CD14-positive monocyte (primary cell): ENCODE measurements around the gene KIAA1328. TPM values are rescaled to one million over a fixed set of nuclear protein-coding genes. Genes with fewer than 3 reads are reported as not detected.

Experiments used
- DNase-seq, 3 donors: peaks; one replicate each; pipeline ENCODE4 v3.0.0-alpha.2; 2011 to 2022
- H2AFZ ChIP-seq: 2 replicates; pipeline ENCODE4 v1.6.0; 2012; ENCODE audit warnings: mild to moderate bottlenecking, low read depth, low read length, inconsistent platforms; ENCODE audit not compliant: insufficient read depth, poor library complexity, severe bottlenecking
- H3K27ac ChIP-seq, 2 donors: 1 replicate in 1 of 2; 2 replicates in 1 of 2; pipeline ENCODE4 v1.5.1; 2012 to 2013; ENCODE audit warnings: low read length in 2 of 2, control low read depth in 1 of 2, inconsistent platforms in 1 of 2, low read depth in 1 of 2, mild to moderate bottlenecking in 1 of 2
- H3K27me3 ChIP-seq, 2 donors: one replicate each; pipeline versions ENCODE4 v1.6.0 to v1.6.1; 2011 to 2013; ENCODE audit warnings: low read length in 2 of 2; ENCODE audit not compliant: control insufficient read depth in 2 of 2, insufficient read depth in 2 of 2
- H3K36me3 ChIP-seq, 2 donors: replicated peaks in 1 of 2; 1 replicate in 1 of 2; 2 replicates in 1 of 2; pipeline versions ENCODE4 v1.5.1 to v1.6.1; 2012 to 2013; ENCODE audit warnings: low read length in 2 of 2, control low read depth in 1 of 2, inconsistent platforms in 1 of 2, mild to moderate bottlenecking in 1 of 2; ENCODE audit not compliant: insufficient read depth in 2 of 2, control insufficient read depth in 1 of 2
- H3K4me1 ChIP-seq, 2 donors: 1 replicate in 1 of 2; 2 replicates in 1 of 2; pipeline versions ENCODE4 v1.5.1 to v1.6.1; 2012 to 2013; ENCODE audit warnings: low read length in 2 of 2, control low read depth in 1 of 2, inconsistent platforms in 1 of 2, mild to moderate bottlenecking in 1 of 2, moderate library complexity in 1 of 2; ENCODE audit not compliant: insufficient read depth in 2 of 2, control insufficient read depth in 1 of 2
- H3K4me2 ChIP-seq: replicated peaks from 2 replicates; pipeline ENCODE3; 2012; ENCODE audit warnings: low read length, moderate library complexity, mild to moderate bottlenecking; ENCODE audit not compliant: poor library complexity, severe bottlenecking; ENCODE audit errors: extremely low read depth
- H3K4me3 ChIP-seq, 3 experiments: fragments of 200-600 bp in 1 of 3; sonication (generic) in 1 of 3; replicated peaks in 1 of 3; 1 replicate in 2 of 3; 2 replicates in 1 of 3; pipeline ENCODE4 v1.5.1; 2011 to 2013; ENCODE audit warnings: low read length in 3 of 3, mild to moderate bottlenecking in 3 of 3, control low read depth in 2 of 3, low read depth in 2 of 3, inconsistent platforms in 1 of 3, moderate library complexity in 1 of 3
- H3K79me2 ChIP-seq: 2 replicates; pipeline ENCODE4 v1.6.0; 2012; ENCODE audit warnings: mild to moderate bottlenecking, control low read depth, inconsistent platforms, low read length, moderate library complexity; ENCODE audit not compliant: insufficient read depth
- H3K9ac ChIP-seq: 2 replicates; pipeline ENCODE4 v1.6.0; 2017; ENCODE audit warnings: low read length, mild to moderate bottlenecking; ENCODE audit not compliant: insufficient read depth, poor library complexity, severe bottlenecking
- H3K9me3 ChIP-seq, 2 donors: replicated peaks in 1 of 2; 1 replicate in 1 of 2; 2 replicates in 1 of 2; pipeline versions ENCODE4 v1.5.1 to v1.6.1; 2012 to 2013; ENCODE audit warnings: low read length in 2 of 2, control low read depth in 1 of 2; ENCODE audit not compliant: control insufficient read depth in 1 of 2, insufficient read depth in 1 of 2
- H4K20me1 ChIP-seq: 2 replicates; pipeline ENCODE4 v1.6.0; 2012; ENCODE audit warnings: mild to moderate bottlenecking, low read length, control low read depth, moderate library complexity; ENCODE audit not compliant: insufficient read depth
- H3K27ac Mint-ChIP-seq, 7 donors: one replicate each; pipeline ENCODE4 v1.8.0; 2020; ENCODE audit warnings: mild to moderate bottlenecking in 7 of 7, mixed read lengths in 7 of 7, moderate library complexity in 6 of 7, inconsistent platforms in 2 of 7
- H3K27me3 Mint-ChIP-seq, 3 donors: one replicate each; pipeline ENCODE4 v1.8.0; 2021 to 2022; ENCODE audit warnings: low read depth in 3 of 3, mild to moderate bottlenecking in 3 of 3, mixed read lengths in 3 of 3, moderate library complexity in 3 of 3, inconsistent platforms in 1 of 3
- H3K36me3 Mint-ChIP-seq, 2 donors: one replicate each; pipeline ENCODE4 v1.8.0; 2020; ENCODE audit warnings: mixed read lengths in 2 of 2, inconsistent platforms in 1 of 2, mild to moderate bottlenecking in 1 of 2
- H3K4me1 Mint-ChIP-seq: one replicate; pipeline ENCODE4 v1.8.0; 2020; ENCODE audit warnings: mild to moderate bottlenecking, mixed read lengths
- H3K4me3 Mint-ChIP-seq, 2 donors: one replicate each; pipeline ENCODE4 v1.8.0; 2020; ENCODE audit warnings: mild to moderate bottlenecking in 2 of 2, mixed read lengths in 2 of 2, moderate library complexity in 1 of 2
- H3K9me3 Mint-ChIP-seq, 7 donors: one replicate each; pipeline ENCODE4 v1.8.0; 2020 to 2022; ENCODE audit warnings: mixed read lengths in 7 of 7, mild to moderate bottlenecking in 6 of 7, moderate library complexity in 6 of 7, inconsistent platforms in 2 of 7
- CTCF ChIP-seq: fragments of 200-600 bp; IDR thresholded peaks from one replicate; pipeline ENCODE4 v1.8.0; 2022; ENCODE audit warnings: antibody characterized with exemption, mild to moderate bottlenecking
- WGBS: methylation state at CpG from one replicate; pipeline ENCODE4 v1.1.5; 2013; ENCODE audit warnings: missing lambda C conversion rate; ENCODE audit not compliant: insufficient coverage; 5-methylcytosine and 5-hydroxymethylcytosine counted together
- intact Hi-C, 2 donors: fragments of 100-400 bp; cut with micrococcal nuclease; formaldehyde crosslinking; loops; one replicate each; pipeline versions ENCODE4 v1.15.0 to v1.15.1; 2023
- polyA plus RNA-seq, 3 donors: library from polyadenylated mRNA; depleted of rRNA in 1 of 3; unstranded in 2 of 3; stranded (reverse) in 1 of 3; fragments of 300-500 nt in 2 of 3; fragments of >200 nt in 1 of 3; fragmentation: Illumina TruSeq in 2 of 3; gene quantifications; 1 replicate in 2 of 3; 2 replicates in 1 of 3; pipeline ENCODE4 v1.2.3, GENCODE V29; 2012 to 2021

Gene KIAA1328
- polyA plus RNA-seq, 3 donors = 3.7 to 3.9 (median 3.8) TPM

GRCh38 chr18:37144921-37145320, 316.0 kb downstream of the KIAA1328 start:
- 83% methylated on average over 1 of the region's 4 CpGs for WGBS
- no peaks in the 10 kb centered on the region for H3K4me1 Mint-ChIP-seq
- TF ChIP-seq CTCF = no peak
- Histone ChIP-seq H3K9me3 (no peaks in the 10 kb centered on the region), H3K79me2 (no peaks in the 10 kb centered on the region), H3K27ac (no peak overlapping the region), H2AFZ (no peak overlapping the region), H3K4me1 (no peaks in the 10 kb centered on the region), H4K20me1 (no peaks in the 10 kb centered on the region), H3K36me3 (no peaks in the 10 kb centered on the region), H3K9ac (no peak overlapping the region), H3K4me2 (no peak overlapping the region), H3K27me3 (no peaks in the 10 kb centered on the region), H3K4me3 (no peak overlapping the region)
- H3K4me3 Mint-ChIP-seq = no peak overlapping the region
- peaks cover 0 to 13% (median 4%) of the 10 kb centered on the region in 7 donors for H3K9me3 Mint-ChIP-seq
- DNase-seq = no peak
- H3K36me3 Mint-ChIP-seq = no peaks in the 10 kb centered on the region
- H3K27me3 Mint-ChIP-seq = no peaks in the 10 kb centered on the region
- no peak overlapping the region for H3K27ac Mint-ChIP-seq
- intact Hi-C loops = no loop called here

- no peak for DNase-seq
- Mint-ChIP-seq H3K4me1 (no peaks in the 10 kb centered on the region), H3K27ac (no peak overlapping the region), H3K9me3 (peaks cover 0 to 4% (median 2%) of the 10 kb centered on the region in 7 donors), H3K36me3 (no peaks in the 10 kb centered on the region), H3K27me3 (no peaks in the 10 kb centered on the region), H3K4me3 (no peak overlapping the region)
- Histone ChIP-seq H2AFZ (no peak overlapping the region), H3K4me2 (no peak overlapping the region), H3K9ac (no peak overlapping the region), H4K20me1 (no peaks in the 10 kb centered on the region), H3K4me3 (no peak overlapping the region), H3K36me3 (no peaks in the 10 kb centered on the region), H3K27me3 (no peaks in the 10 kb centered on the region), H3K27ac (no peak overlapping the region), H3K79me2 (no peaks in the 10 kb centered on the region), H3K4me1 (no peaks in the 10 kb centered on the region), H3K9me3 (no peaks in the 10 kb centered on the region)
- TF ChIP-seq CTCF = no peak
- intact Hi-C loops = no loop called here
- WGBS = 50% methylated on average over 2 of the region's 7 CpGs
Observed at GRCh38 chr18:37156330-37156942, 327.5 kb downstream of the KIAA1328 start.
